GM19035 (cell line): ENCODE results near the gene PCSK5.

ENCODE experiments used
- ATAC-seq: cut with Tn5 transposase; IDR thresholded peaks from one replicate; pipeline ENCODE4 v1.9.1; 2021; ENCODE audit not compliant: unreplicated experiment

The PCSK5 gene

GRCh38 chr9:76115396-76115795 lies 224.9 kb downstream of the PCSK5 start:
- no peak for ATAC-seq

GRCh38 chr9:76115982-76116646 lies 225.6 kb downstream of the PCSK5 start:
- ATAC-seq, result no peak

- no peak for ATAC-seq
These were observed 226.4 kb downstream of the PCSK5 start for GRCh38 chr9:76116913-76117312.

- no peak for ATAC-seq
These were observed 237.2 kb downstream of the PCSK5 start for GRCh38 chr9:76127637-76128036.

GRCh38 chr9:76135902-76136301 lies 245.4 kb downstream of the PCSK5 start:
- no peak for ATAC-seq

GRCh38 chr9:76136986-76137385 lies 246.5 kb downstream of the PCSK5 start:
- no peak for ATAC-seq

- ATAC-seq, result no peak
These were observed 247.5 kb downstream of the PCSK5 start for GRCh38 chr9:76137931-76138330.

- no peak for ATAC-seq
These were observed 247.9 kb downstream of the PCSK5 start for GRCh38 chr9:76138360-76138759.

- no peak for ATAC-seq
These were observed 253.4 kb downstream of the PCSK5 start for GRCh38 chr9:76143834-76144233.

- ATAC-seq, result no peak
These were observed 259.5 kb downstream of the PCSK5 start for GRCh38 chr9:76150013-76150412.

- ATAC-seq, result no peak
These were observed 260.8 kb downstream of the PCSK5 start for GRCh38 chr9:76151267-76151666.

GRCh38 chr9:76153339-76153738 lies 262.9 kb downstream of the PCSK5 start:
- no peak for ATAC-seq

GRCh38 chr9:76153902-76154629 lies 263.6 kb downstream of the PCSK5 start:
- no peak for ATAC-seq

GRCh38 chr9:76155361-76155760 lies 264.9 kb downstream of the PCSK5 start:
- ATAC-seq, result no peak

- ATAC-seq, result no peak
These were observed 268.2 kb downstream of the PCSK5 start for GRCh38 chr9:76158713-76159112.

- ATAC-seq, result no peak
These were observed 268.9 kb downstream of the PCSK5 start for GRCh38 chr9:76159293-76159926.

GRCh38 chr9:76161106-76161505 lies 270.6 kb downstream of the PCSK5 start:
- ATAC-seq, result no peak

- no peak for ATAC-seq
These were observed 271.1 kb downstream of the PCSK5 start for GRCh38 chr9:76161541-76161940.

- no peak for ATAC-seq
These were observed 271.7 kb downstream of the PCSK5 start for GRCh38 chr9:76162086-76162730.

GRCh38 chr9:76162751-76163500 lies 272.5 kb downstream of the PCSK5 start:
- no peak for ATAC-seq

GRCh38 chr9:76166526-76166925 lies 276.1 kb downstream of the PCSK5 start:
- no peak for ATAC-seq
